Measurements from ENCODE around the gene NFKB2.

GRCh38 chr10:102425444-102425843 is 29.9 kb downstream of the NFKB2 start:
- TF ChIP-seq GATA2 (IDR thresholded peaks at IDR 0.05; ENCODE audit: low read depth, low read length) (no peak), GATA3 (IDR thresholded peaks at IDR 0.05; ENCODE audit: low read depth, low read length) (no peak)
